ENCODE results near the gene ZKSCAN2.

ZKSCAN2 gene

GRCh38 chr16:25257470-25257955 is at the start of gene ZKSCAN2:
ZKSCAN2 (minus strand) TSS chr16:25257845; CDS start chr16:25257127, 718 bp downstream.
- in situ Hi-C loops (cut with HindIII; ENCODE audit: low sequenced_read_pairs) = no loop called here

GRCh38 chr16:25299792-25300590 is 42.3 kb upstream of the ZKSCAN2 start:
- in situ Hi-C loops (cut with HindIII; ENCODE audit: low sequenced_read_pairs) = no loop called here

- in situ Hi-C loops (cut with HindIII; ENCODE audit: low sequenced_read_pairs) = no loop called here
These were observed 40.7 kb upstream of the ZKSCAN2 start for GRCh38 chr16:25298165-25298872.

DNA sequence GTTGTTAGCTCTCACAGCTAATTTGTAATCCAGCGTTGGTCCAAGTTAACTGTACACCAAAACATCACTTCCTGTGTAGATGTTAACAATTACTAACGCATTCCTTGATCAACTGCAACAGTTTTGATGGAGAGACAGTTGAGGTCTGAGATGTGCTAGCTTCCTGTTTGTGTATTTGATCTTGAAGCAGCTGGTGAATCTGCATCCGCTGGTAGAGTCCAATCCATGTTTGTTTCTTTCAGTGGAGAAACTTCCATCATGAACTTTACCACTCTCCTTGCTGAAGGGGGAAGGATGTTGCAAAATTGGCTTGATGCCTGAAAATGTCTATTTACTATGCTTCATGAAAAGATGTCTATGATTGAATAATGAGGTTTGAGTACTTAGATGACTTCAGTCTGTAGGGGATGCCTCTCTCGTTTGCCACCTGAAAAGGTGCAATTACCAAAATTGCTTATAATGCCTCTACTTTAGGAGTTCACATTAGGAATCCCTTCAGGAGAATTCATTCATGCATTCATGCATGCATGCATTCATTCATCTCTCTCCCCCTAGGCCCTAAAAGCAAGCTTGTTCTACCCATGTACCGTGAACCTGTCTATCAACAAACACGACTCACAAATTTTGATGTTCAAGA is 39.6 kb upstream of the ZKSCAN2 start:
- in situ Hi-C loops (cut with HindIII; ENCODE audit: low sequenced_read_pairs) = no loop called here

- in situ Hi-C loops (cut with HindIII; ENCODE audit: low sequenced_read_pairs) = no loop called here
These were observed 33.9 kb upstream of the ZKSCAN2 start for GRCh38 chr16:25291580-25291979.

DNA sequence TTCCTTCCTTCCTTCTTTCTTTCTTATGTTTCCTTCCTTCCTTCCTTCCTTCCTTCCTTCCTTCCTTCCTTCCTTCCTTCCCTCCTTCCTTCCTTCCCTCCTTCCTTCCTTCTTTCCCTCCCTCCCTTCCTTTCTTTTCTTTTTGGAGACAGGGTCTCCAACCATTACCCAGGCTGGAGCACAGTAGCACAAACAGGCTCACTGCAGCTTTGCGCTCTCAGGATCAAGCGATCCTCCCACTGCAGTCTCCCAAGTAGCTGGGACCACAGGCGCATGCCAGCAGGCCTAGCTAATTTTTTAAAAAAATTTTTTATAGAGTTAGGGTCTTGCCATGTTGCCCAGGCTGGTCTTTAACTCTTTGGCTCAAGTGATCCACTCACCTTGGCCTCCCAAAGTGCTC is 31.8 kb upstream of the ZKSCAN2 start:
- in situ Hi-C loops (cut with HindIII; ENCODE audit: low sequenced_read_pairs) = no loop called here

DNA sequence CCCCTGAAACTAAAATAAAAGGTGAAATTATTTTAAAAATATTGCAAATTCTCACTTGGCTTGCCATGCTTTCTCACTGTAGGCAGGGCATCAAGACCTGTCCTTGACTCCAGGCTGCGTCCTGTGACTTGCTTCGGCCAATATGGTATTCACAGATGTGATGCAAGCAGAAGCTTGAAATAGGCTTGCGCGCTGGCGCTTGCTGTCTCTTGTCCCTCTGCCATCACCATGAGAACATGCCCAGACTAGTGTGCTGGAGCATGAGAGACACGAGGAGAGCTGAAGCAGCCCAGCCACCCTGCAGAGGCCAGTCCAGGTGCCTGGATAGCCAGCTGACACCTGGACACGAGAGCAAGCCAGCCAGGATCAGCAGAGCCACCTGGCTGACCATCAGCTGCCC is 21.8 kb upstream of the ZKSCAN2 start:
- in situ Hi-C loops (cut with HindIII; ENCODE audit: low sequenced_read_pairs) = no loop called here

- in situ Hi-C loops (cut with HindIII; ENCODE audit: low sequenced_read_pairs) = no loop called here
These were observed 13.8 kb upstream of the ZKSCAN2 start for GRCh38 chr16:25271421-25271820.

GRCh38 chr16:25270577-25270976 is 12.9 kb upstream of the ZKSCAN2 start:
- in situ Hi-C loops (cut with HindIII; ENCODE audit: low sequenced_read_pairs) = no loop called here

DNA sequence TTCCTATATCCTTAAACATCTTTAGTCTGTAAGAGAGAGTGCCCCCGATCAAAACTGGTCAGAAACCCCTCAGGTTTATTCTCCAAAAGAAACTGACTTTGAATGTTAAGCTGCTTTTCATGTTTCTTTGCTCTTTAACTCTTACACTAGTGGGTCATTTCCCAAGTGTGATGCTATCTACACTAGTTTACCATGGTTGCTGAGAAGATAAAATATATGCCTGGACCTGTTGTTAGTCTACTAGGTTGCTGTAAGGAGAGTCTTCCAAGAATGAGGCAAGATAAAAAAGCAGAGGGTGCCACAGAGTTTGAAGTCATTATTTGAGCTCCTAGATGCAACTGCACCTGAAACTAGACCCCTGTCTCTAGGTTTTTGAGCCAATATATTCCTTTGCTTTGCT is 12.2 kb upstream of the ZKSCAN2 start:
- in situ Hi-C loops (cut with HindIII; ENCODE audit: low sequenced_read_pairs) = no loop called here

GRCh38 chr16:25265968-25266367 is 8.3 kb upstream of the ZKSCAN2 start:
- in situ Hi-C loops (cut with HindIII; ENCODE audit: low sequenced_read_pairs) = no loop called here

DNA sequence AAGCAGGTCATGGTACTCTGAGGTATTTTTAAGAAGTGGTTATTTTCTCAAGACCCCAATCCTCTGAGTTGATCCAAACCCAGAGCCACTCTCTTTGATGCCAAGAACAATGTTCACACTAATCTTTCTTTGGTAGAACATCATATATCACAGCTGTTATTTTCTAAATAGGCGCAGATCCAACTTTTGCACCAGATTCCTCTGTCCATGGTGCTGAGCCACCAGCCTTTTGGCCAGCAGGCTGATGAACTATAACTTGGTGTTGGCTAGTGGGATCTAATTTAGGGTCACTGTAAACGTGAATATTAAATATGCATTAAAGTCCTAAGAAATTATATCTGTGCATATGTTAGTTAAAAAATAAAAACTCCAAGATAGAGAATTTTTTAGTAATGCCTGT is 7.0 kb upstream of the ZKSCAN2 start:
- in situ Hi-C loops (cut with HindIII; ENCODE audit: low sequenced_read_pairs) = no loop called here

DNA sequence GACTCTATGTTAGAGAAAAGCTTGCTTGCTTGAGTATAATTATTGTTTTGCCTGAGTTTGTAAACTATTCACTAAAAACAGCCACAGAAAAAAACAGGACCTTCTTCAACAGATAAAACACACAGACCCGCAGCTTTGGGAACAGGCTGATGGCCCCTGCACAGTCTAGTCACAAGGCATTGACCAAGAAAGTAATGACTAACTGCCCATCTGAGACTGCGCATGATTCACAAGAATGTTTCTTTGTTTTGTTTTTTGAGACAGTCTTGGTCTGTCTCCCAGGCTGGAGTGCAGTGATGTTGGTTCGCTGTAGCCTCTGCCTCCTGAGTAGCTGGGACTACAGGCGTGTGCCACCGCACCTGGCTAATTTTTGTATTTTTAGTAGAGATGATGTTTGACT is 2.8 kb upstream of the ZKSCAN2 start:
- in situ Hi-C loops (cut with HindIII; ENCODE audit: low sequenced_read_pairs) = no loop called here

GRCh38 chr16:25258861-25259179 is 1.2 kb upstream of the ZKSCAN2 start:
- in situ Hi-C loops (cut with HindIII; ENCODE audit: low sequenced_read_pairs) = no loop called here

- in situ Hi-C loops (cut with HindIII; ENCODE audit: low sequenced_read_pairs) = no loop called here
These were observed 563 bp upstream of the ZKSCAN2 start for GRCh38 chr16:25257956-25258860.

- in situ Hi-C loops (cut with HindIII; ENCODE audit: low sequenced_read_pairs) = no loop called here
These were observed 763 bp downstream of the ZKSCAN2 start for GRCh38 chr16:25256695-25257469.

GRCh38 chr16:25253322-25253721 is 4.3 kb downstream of the ZKSCAN2 start:
- in situ Hi-C loops (cut with HindIII; ENCODE audit: low sequenced_read_pairs) = no loop called here

- in situ Hi-C loops (cut with HindIII; ENCODE audit: low sequenced_read_pairs) = no loop called here
These were observed 7.2 kb downstream of the ZKSCAN2 start for GRCh38 chr16:25250467-25250866.

DNA sequence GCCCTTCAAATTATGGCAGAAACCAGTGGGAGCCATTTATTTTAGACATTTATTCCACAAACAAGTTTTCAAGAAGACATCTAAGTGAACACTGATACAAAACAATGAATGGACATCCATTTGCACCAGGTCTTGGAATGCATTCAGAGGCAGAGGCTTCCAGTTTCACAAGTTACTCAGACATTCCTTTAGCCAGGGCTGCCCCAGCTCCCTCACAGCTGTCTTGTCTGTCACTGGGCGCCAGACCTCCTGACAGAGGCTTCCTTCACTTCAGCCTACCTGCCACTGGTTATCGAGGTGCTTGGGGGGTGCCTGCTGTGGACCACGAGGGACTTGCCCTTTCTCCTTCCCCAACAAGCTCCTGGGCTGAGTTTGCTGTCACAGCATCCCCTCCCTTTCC is 21.7 kb downstream of the ZKSCAN2 start:
- in situ Hi-C loops (cut with HindIII; ENCODE audit: low sequenced_read_pairs) = no loop called here

GRCh38 chr16:25228372-25228771 is 29.3 kb downstream of the ZKSCAN2 start:
- in situ Hi-C loops (cut with HindIII; ENCODE audit: low sequenced_read_pairs) = no loop called here

Data from DLD1 (cell line).